WTC11 (cell line): ENCODE results near the gene DMD. TPM values are rescaled to one million over a fixed set of nuclear protein-coding genes. Genes with fewer than 3 reads are reported as not detected.
"Not testable (repeated sequence)": the region's sequence is repeated elsewhere in the genome, so short reads cannot be mapped to it uniquely, and the experiment has no call there.

Experiments used
- ATAC-seq: fragments of 200-7000 bp; cut with Tn5 transposase; 2 replicates; pipeline ENCODE4 v1.10.0; 2021; ENCODE audit warnings: mild to moderate bottlenecking, moderate library complexity
- CTCF ChIA-PET: fragments of 300-600 bp; sonication (Branson Sonifier 250); formaldehyde crosslinking; loops from one replicate; lab custom pipeline; 2021; ENCODE audit warnings: antibody characterized with exemption; lab: Charles Lee
- POLR2A ChIA-PET: fragments of 350-600 bp; sonication (Branson Sonifier 250); formaldehyde crosslinking; loops from one replicate; lab custom pipeline; 2021; ENCODE audit warnings: antibody characterized with exemption; lab: Charles Lee
- DNase-seq: peaks from one replicate; pipeline ENCODE4 v3.0.0; 2021; ENCODE audit warnings: low spot score
- H3K27ac Mint-ChIP-seq: 2 replicates; pipeline ENCODE4 v1.8.0; 2021; ENCODE audit warnings: mixed read lengths
- H3K27me3 Mint-ChIP-seq: 2 replicates; pipeline ENCODE4 v1.8.0; 2021; ENCODE audit warnings: low read depth, mild to moderate bottlenecking, moderate library complexity, mixed read lengths
- H3K36me3 Mint-ChIP-seq: 2 replicates; pipeline ENCODE4 v1.8.0; 2021; ENCODE audit warnings: mixed read lengths
- H3K4me1 Mint-ChIP-seq: 2 replicates; pipeline ENCODE4 v1.8.0; 2022; ENCODE audit warnings: mixed read lengths
- H3K4me3 Mint-ChIP-seq: 2 replicates; pipeline ENCODE4 v1.8.0; 2021; ENCODE audit warnings: mild to moderate bottlenecking, moderate library complexity, mixed read lengths
- H3K9me3 Mint-ChIP-seq: 2 replicates; pipeline ENCODE4 v1.8.0; 2021; ENCODE audit warnings: mixed read lengths
- ATF1 ChIP-seq: sonication (generic); formaldehyde crosslinking; IDR thresholded peaks from 2 replicates; pipeline ENCODE4 v1.8.1; 2023; ENCODE audit warnings: mild to moderate bottlenecking, moderate library complexity, missing genetic modification reagents
- CDX4 ChIP-seq: fragments of 250-450 bp; sonication (Bioruptor Pico); IDR thresholded peaks from 2 replicates; pipeline ENCODE4 v1.9.0; 2021; ENCODE audit warnings: moderate library complexity, mild to moderate bottlenecking, inconsistent platforms, borderline replicate concordance
- CREB1 ChIP-seq: sonication (generic); formaldehyde crosslinking; IDR thresholded peaks from 2 replicates; pipeline ENCODE4 v1.8.0; 2023; ENCODE audit warnings: mild to moderate bottlenecking, missing genetic modification reagents
- EMX1 ChIP-seq: fragments of 250-450 bp; sonication (Bioruptor Pico); IDR thresholded peaks from 2 replicates; pipeline ENCODE4 v1.8.0; 2021; ENCODE audit warnings: mild to moderate bottlenecking
- FOXK1 ChIP-seq: sonication (generic); formaldehyde crosslinking; IDR thresholded peaks from 2 replicates; pipeline ENCODE4 v1.8.0; 2022; ENCODE audit warnings: mild to moderate bottlenecking, moderate library complexity, missing genetic modification reagents
- KAT7 ChIP-seq: sonication (generic); formaldehyde crosslinking; IDR thresholded peaks from 2 replicates; pipeline ENCODE4 v1.8.1; 2023; ENCODE audit warnings: missing genetic modification reagents, mild to moderate bottlenecking, borderline replicate concordance
- MAX ChIP-seq: sonication (generic); formaldehyde crosslinking; IDR thresholded peaks from 2 replicates; pipeline ENCODE4 v1.8.0; 2022; ENCODE audit warnings: mild to moderate bottlenecking, missing genetic modification reagents
- MYBL2 ChIP-seq: sonication (generic); formaldehyde crosslinking; IDR thresholded peaks from 2 replicates; pipeline ENCODE4 v1.8.1; 2023; ENCODE audit warnings: mild to moderate bottlenecking, moderate library complexity, missing genetic modification reagents
- NR3C1 ChIP-seq: sonication (generic); formaldehyde crosslinking; conservative IDR thresholded peaks from 2 replicates; pipeline ENCODE4 v1.8.1; 2023; ENCODE audit warnings: low read depth, mild to moderate bottlenecking, missing genetic modification reagents
- RORB ChIP-seq: fragments of 250-450 bp; sonication (Bioruptor Pico); IDR thresholded peaks from 2 replicates; pipeline ENCODE4 v1.9.0; 2021; ENCODE audit warnings: mild to moderate bottlenecking
- SMAD3 ChIP-seq: sonication (generic); formaldehyde crosslinking; IDR thresholded peaks from 2 replicates; pipeline ENCODE4 v1.8.0; 2022; ENCODE audit warnings: missing genetic modification reagents, mild to moderate bottlenecking, borderline replicate concordance
- SMAD4 ChIP-seq: sonication (generic); formaldehyde crosslinking; IDR thresholded peaks from 2 replicates; pipeline ENCODE4 v1.8.0; 2022; ENCODE audit warnings: mild to moderate bottlenecking, missing genetic modification reagents
- SOX15 ChIP-seq: fragments of 250-450 bp; sonication (Bioruptor Pico); IDR thresholded peaks from 2 replicates; pipeline ENCODE4 v1.9.0; 2021; ENCODE audit warnings: mild to moderate bottlenecking
- TCF7 ChIP-seq: sonication (generic); formaldehyde crosslinking; IDR thresholded peaks from 2 replicates; pipeline ENCODE4 v1.8.0; 2022; ENCODE audit warnings: mild to moderate bottlenecking, low read depth, missing genetic modification reagents, moderate library complexity
- USF2 ChIP-seq: sonication (generic); formaldehyde crosslinking; IDR thresholded peaks from 2 replicates; pipeline ENCODE4 v1.8.1; 2023; ENCODE audit warnings: mild to moderate bottlenecking, missing genetic modification reagents, moderate library complexity
- ZMAT4 ChIP-seq: fragments of 250-450 bp; sonication (Bioruptor Pico); IDR thresholded peaks from 2 replicates; pipeline ENCODE4 v1.9.0; 2021; ENCODE audit warnings: mild to moderate bottlenecking
- ZNF425 ChIP-seq: fragments of 250-450 bp; sonication (Bioruptor Pico); conservative IDR thresholded peaks from 2 replicates; pipeline ENCODE4 v1.9.0; 2021; ENCODE audit warnings: mild to moderate bottlenecking
- total RNA-seq: library from RNA; stranded (reverse); gene quantifications from 3 replicates; pipeline ENCODE4 v1.2.3, GENCODE V29; 2021
- TF ChIP-seq, protein P1 (sequence below): sonication (generic); formaldehyde crosslinking; conservative IDR thresholded peaks from 2 replicates; pipeline ENCODE4 v1.8.1; 2023; ENCODE audit warnings: mild to moderate bottlenecking, low read depth, missing genetic modification reagents, moderate library complexity
- TF ChIP-seq, protein P2 (sequence below): fragments of 250-450 bp; sonication (Bioruptor Pico); IDR thresholded peaks from 2 replicates; pipeline ENCODE4 v1.8.0; 2021; ENCODE audit warnings: mild to moderate bottlenecking
- TF ChIP-seq, protein P3 (sequence below): fragments of 250-450 bp; sonication (Bioruptor Pico); IDR thresholded peaks from 2 replicates; pipeline ENCODE4 v1.9.0; 2021; ENCODE audit warnings: mild to moderate bottlenecking

The DMD gene
- total RNA-seq, 1 experiment from 2014 or later, result 9.1 TPM

GRCh38 chrX:32267796-32268195 lies 943.6 kb downstream of the DMD start:
- POLR2A ChIA-PET, result no interaction called here
- no peak for TF ChIP-seq CREB1
- TF ChIP-seq EMX1 (CRISPR knock-in tag), result no peak
- TF ChIP-seq RORB, result no peak
- no peak for TF ChIP-seq SMAD4 (CRISPR knock-in tag)
- TF ChIP-seq ATF1, result no peak
- no peak for TF ChIP-seq MYBL2 (CRISPR knock-in tag)
- TF ChIP-seq SOX15 (CRISPR knock-in tag), result no peak
- TF ChIP-seq TCF7 (CRISPR knock-in tag), result no peak
- no peak for TF ChIP-seq FOXK1 (CRISPR knock-in tag)
- no peak for TF ChIP-seq ZMAT4 (CRISPR knock-in tag)
- no peak for TF ChIP-seq CDX4 (CRISPR knock-in tag)
- TF ChIP-seq, protein P1, sequence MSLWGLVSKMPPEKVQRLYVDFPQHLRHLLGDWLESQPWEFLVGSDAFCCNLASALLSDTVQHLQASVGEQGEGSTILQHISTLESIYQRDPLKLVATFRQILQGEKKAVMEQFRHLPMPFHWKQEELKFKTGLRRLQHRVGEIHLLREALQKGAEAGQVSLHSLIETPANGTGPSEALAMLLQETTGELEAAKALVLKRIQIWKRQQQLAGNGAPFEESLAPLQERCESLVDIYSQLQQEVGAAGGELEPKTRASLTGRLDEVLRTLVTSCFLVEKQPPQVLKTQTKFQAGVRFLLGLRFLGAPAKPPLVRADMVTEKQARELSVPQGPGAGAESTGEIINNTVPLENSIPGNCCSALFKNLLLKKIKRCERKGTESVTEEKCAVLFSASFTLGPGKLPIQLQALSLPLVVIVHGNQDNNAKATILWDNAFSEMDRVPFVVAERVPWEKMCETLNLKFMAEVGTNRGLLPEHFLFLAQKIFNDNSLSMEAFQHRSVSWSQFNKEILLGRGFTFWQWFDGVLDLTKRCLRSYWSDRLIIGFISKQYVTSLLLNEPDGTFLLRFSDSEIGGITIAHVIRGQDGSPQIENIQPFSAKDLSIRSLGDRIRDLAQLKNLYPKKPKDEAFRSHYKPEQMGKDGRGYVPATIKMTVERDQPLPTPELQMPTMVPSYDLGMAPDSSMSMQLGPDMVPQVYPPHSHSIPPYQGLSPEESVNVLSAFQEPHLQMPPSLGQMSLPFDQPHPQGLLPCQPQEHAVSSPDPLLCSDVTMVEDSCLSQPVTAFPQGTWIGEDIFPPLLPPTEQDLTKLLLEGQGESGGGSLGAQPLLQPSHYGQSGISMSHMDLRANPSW, result no peak
- TF ChIP-seq, protein P2, sequence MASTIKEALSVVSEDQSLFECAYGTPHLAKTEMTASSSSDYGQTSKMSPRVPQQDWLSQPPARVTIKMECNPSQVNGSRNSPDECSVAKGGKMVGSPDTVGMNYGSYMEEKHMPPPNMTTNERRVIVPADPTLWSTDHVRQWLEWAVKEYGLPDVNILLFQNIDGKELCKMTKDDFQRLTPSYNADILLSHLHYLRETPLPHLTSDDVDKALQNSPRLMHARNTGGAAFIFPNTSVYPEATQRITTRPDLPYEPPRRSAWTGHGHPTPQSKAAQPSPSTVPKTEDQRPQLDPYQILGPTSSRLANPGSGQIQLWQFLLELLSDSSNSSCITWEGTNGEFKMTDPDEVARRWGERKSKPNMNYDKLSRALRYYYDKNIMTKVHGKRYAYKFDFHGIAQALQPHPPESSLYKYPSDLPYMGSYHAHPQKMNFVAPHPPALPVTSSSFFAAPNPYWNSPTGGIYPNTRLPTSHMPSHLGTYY (CRISPR knock-in tag), result no peak
- TF ChIP-seq MAX (CRISPR knock-in tag), result no peak
- TF ChIP-seq, all 79 proteins: peak for 0
- no peaks in the 10 kb centered on the region for H3K4me1 Mint-ChIP-seq
- no peak overlapping the region for H3K27ac Mint-ChIP-seq
- DNase-seq (no peak), ATAC-seq (no peak)
- no peak overlapping the region for H3K4me3 Mint-ChIP-seq
- CTCF ChIA-PET, result no interaction called here
- peaks cover 7% of the 10 kb centered on the region for H3K36me3 Mint-ChIP-seq
- H3K27me3 Mint-ChIP-seq, result no peaks in the 10 kb centered on the region
- H3K9me3 Mint-ChIP-seq, result peaks cover 28% of the 10 kb centered on the region

- H3K4me3 Mint-ChIP-seq, H3K27me3 Mint-ChIP-seq, H3K9me3 Mint-ChIP-seq, H3K4me1 Mint-ChIP-seq, POLR2A ChIA-PET, H3K27ac Mint-ChIP-seq, H3K36me3 Mint-ChIP-seq: not testable (repeated sequence)
- ATAC-seq (0 out of 2 replicates have a peak, but pooled peaks have one; percentile 38), DNase-seq (peak; percentile 9)
- CTCF ChIA-PET, result interaction anchor here (0.6 kb wide), 1 partner anchor 300 kb away, joined by 3 read pairs; no protein-coding TSS in a partner anchor
These were observed 964.7 kb downstream of the DMD start for GRCh38 chrX:32246675-32247074.

DNA sequence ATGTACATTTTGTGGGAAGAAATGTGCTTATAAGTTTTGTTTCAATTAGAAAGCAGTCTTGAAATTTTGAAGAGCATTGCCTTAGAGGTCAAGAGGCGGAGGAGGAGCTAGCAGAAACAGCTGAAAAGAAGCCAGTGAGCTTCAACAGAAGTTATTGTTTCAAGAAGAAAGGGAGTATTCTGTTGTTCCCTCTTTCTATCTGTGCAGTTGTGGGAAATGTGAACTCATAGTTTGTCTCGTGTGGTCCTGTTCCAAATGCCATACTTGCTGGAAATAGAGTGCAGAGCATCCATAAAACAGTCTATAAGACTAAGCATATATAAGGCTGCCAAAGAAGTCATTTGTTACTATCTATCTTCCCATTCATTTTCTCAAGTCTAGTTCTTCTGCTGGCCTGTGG lies 1015.7 kb downstream of the DMD start:
- Mint-ChIP-seq H3K4me1 (no peaks in the 10 kb centered on the region), H3K36me3 (0 out of 2 replicates have a peak, but pooled peaks cover 2% of the 10 kb centered on the region), H3K27ac (no peak overlapping the region), H3K27me3 (no peaks in the 10 kb centered on the region), H3K9me3 (peaks cover 13% of the 10 kb centered on the region; the same call in 1 of the 2 replicates), H3K4me3 (no peak overlapping the region)
- ChIA-PET CTCF (no interaction called here), POLR2A (no interaction called here)
- no peak for DNase-seq
- ATAC-seq, result no peak
- TF ChIP-seq, protein P3, sequence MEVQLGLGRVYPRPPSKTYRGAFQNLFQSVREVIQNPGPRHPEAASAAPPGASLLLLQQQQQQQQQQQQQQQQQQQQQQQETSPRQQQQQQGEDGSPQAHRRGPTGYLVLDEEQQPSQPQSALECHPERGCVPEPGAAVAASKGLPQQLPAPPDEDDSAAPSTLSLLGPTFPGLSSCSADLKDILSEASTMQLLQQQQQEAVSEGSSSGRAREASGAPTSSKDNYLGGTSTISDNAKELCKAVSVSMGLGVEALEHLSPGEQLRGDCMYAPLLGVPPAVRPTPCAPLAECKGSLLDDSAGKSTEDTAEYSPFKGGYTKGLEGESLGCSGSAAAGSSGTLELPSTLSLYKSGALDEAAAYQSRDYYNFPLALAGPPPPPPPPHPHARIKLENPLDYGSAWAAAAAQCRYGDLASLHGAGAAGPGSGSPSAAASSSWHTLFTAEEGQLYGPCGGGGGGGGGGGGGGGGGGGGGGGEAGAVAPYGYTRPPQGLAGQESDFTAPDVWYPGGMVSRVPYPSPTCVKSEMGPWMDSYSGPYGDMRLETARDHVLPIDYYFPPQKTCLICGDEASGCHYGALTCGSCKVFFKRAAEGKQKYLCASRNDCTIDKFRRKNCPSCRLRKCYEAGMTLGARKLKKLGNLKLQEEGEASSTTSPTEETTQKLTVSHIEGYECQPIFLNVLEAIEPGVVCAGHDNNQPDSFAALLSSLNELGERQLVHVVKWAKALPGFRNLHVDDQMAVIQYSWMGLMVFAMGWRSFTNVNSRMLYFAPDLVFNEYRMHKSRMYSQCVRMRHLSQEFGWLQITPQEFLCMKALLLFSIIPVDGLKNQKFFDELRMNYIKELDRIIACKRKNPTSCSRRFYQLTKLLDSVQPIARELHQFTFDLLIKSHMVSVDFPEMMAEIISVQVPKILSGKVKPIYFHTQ (CRISPR knock-in tag), result no peak
- no peak for TF ChIP-seq KAT7 (CRISPR knock-in tag)
- TF ChIP-seq USF2, result no peak
- no peak for TF ChIP-seq ZNF425 (CRISPR knock-in tag)
- TF ChIP-seq SMAD3, result no peak
- TF ChIP-seq, protein P2 (CRISPR knock-in tag), result no peak
- no peak for TF ChIP-seq NR3C1
